ENCODE measurements around the gene AGBL4.

- TF ChIP-seq POLR2A (IDR thresholded peaks at IDR 0.05) = no peak
- TF ChIP-seq CTCF (IDR thresholded peaks at IDR 0.05) = no peak
These were observed 1346.9 kb downstream of the AGBL4 start for GRCh38 chr1:48676822-48677221.
